K562 (cell line): ENCODE measurements around the gene SCNN1B. TPM values are rescaled to one million over a fixed set of nuclear protein-coding genes. Genes with fewer than 3 reads are reported as not detected.

Source experiments
- ATAC-seq: fragments of 200-7000 bp; cut with Tn5 transposase; 3 replicates; pipeline ENCODE4 v1.9.1; 2020; ENCODE audit warnings: moderate library complexity
- BruUV-seq: library from RNA; stranded (reverse); fragments of 400-500 nt; replicated peaks from 2 replicates; lab custom pipeline; 2021; lab: Mats Ljungman, UMichigan
- CTCF ChIA-PET: fragments of 300-600 bp; formaldehyde crosslinking; extraction: SDS; loops from one replicate; lab custom pipeline; 2021; ENCODE audit warnings: low intra/inter-chr PET ratio; lab: Yijun Ruan, JAX
- POLR2A ChIA-PET: fragments of 300-600, 350-650 bp; sonication (Branson Sonifier 250); formaldehyde crosslinking; extraction: SDS; loops from one replicate; lab custom pipeline; 2021; ENCODE audit warnings: antibody characterized with exemption, inconsistent platforms; lab: Yijun Ruan, JAX
- DNase-seq, 4 experiments: peaks; one replicate each; pipeline versions ENCODE4 v3.0.0 to v3.0.0-alpha.2; 2011 to 2018; ENCODE audit warnings: low spot score in 3 of 4, mixed read lengths in 3 of 4; ENCODE audit errors: extremely low read depth in 1 of 4
- FAIRE-seq: peaks from 2 replicates; lab custom pipeline; 2011; peaks lifted over from hg19 to GRCh38; lab: Jason Lieb, UNC
- H2AFZ ChIP-seq: 2 replicates; pipeline ENCODE4 v1.6.0; 2011; ENCODE audit warnings: low read depth, low read length, control low read depth, inconsistent platforms
- H3K27ac ChIP-seq: fragments of 200-600 bp; 3 replicates; pipeline ENCODE4 v1.8.0; 2011; ENCODE audit warnings: low read depth, mild to moderate bottlenecking, control low read depth, inconsistent platforms, low read length, moderate library complexity, mixed read lengths; ENCODE audit errors: extremely low read depth
- H3K27me3 ChIP-seq, 2 experiments: fragments of 300-600 bp in 1 of 2; 2 replicates in 1 of 2; 3 replicates in 1 of 2; pipeline versions ENCODE4 v1.6.0 to v1.8.0; 2011; ENCODE audit warnings: inconsistent platforms in 2 of 2, low read length in 2 of 2, mild to moderate bottlenecking in 1 of 2, mixed read lengths in 1 of 2, moderate library complexity in 1 of 2; ENCODE audit not compliant: control insufficient read depth in 2 of 2, insufficient read depth in 2 of 2
- H3K36me3 ChIP-seq: fragments of 300-600 bp; 3 replicates; pipeline ENCODE4 v1.8.0; 2011; ENCODE audit warnings: mild to moderate bottlenecking, low read length, inconsistent platforms; ENCODE audit not compliant: control insufficient read depth, insufficient read depth
- H3K4me1 ChIP-seq, 2 experiments: fragments of 200-600 bp in 1 of 2; replicated peaks in 1 of 2; 2 replicates in 1 of 2; 3 replicates in 1 of 2; pipeline versions ENCODE4 v1.5.1 to v1.8.0; 2011; ENCODE audit warnings: inconsistent platforms in 2 of 2, low read length in 2 of 2, mild to moderate bottlenecking in 1 of 2, mixed read lengths in 1 of 2, moderate library complexity in 1 of 2; ENCODE audit not compliant: control insufficient read depth in 2 of 2, insufficient read depth in 2 of 2
- H3K4me2 ChIP-seq: 2 replicates; pipeline ENCODE4 v1.6.1; 2011; ENCODE audit warnings: low read length, control low read depth, inconsistent platforms, mixed read lengths; ENCODE audit not compliant: insufficient read depth
- H3K4me3 ChIP-seq: fragments of 200-600 bp; sonication (generic), shearing (Covaris generic); 2 replicates; pipeline ENCODE4 v1.5.1; 2016; ENCODE audit warnings: control low read depth, inconsistent platforms
- H3K79me2 ChIP-seq: fragments of 200-600 bp; 3 replicates; pipeline ENCODE4 v1.8.0; 2011; ENCODE audit warnings: low read length, inconsistent platforms; ENCODE audit not compliant: control insufficient read depth, insufficient read depth
- H3K9ac ChIP-seq, 2 experiments: 2 replicates each; pipeline versions ENCODE4 v1.6.0 to v1.6.1; 2011; ENCODE audit warnings: low read depth in 2 of 2, low read length in 2 of 2, control low read depth in 1 of 2, inconsistent platforms in 1 of 2, mild to moderate bottlenecking in 1 of 2, mixed read lengths in 1 of 2; ENCODE audit not compliant: insufficient read depth in 1 of 2
- H3K9me1 ChIP-seq: one replicate; pipeline ENCODE4 v1.6.0; 2011; ENCODE audit warnings: inconsistent platforms, mild to moderate bottlenecking, low read length, moderate library complexity; ENCODE audit not compliant: control insufficient read depth, insufficient read depth
- H3K9me3 ChIP-seq: replicated peaks from 2 replicates; pipeline ENCODE4 v1.5.1; 2011; ENCODE audit warnings: low read depth, low read length, inconsistent platforms; ENCODE audit not compliant: control insufficient read depth, insufficient read depth
- H4K20me1 ChIP-seq: replicated peaks from 2 replicates; pipeline ENCODE4 v1.6.1; 2011; ENCODE audit warnings: low read length, inconsistent platforms, mixed read lengths; ENCODE audit not compliant: control insufficient read depth, insufficient read depth
- CHD1 ChIP-seq: fragments of 200-600 bp; sonication (generic); IDR thresholded peaks from one replicate; pipeline ENCODE4 v1.6.1; 2012; ENCODE audit warnings: mild to moderate bottlenecking, moderate library complexity, low read length, inconsistent platforms
- EHMT2 ChIP-seq: fragments of 450-650 bp; IDR thresholded peaks from 2 replicates; pipeline ENCODE4 v1.6.1; 2018; ENCODE audit warnings: antibody characterized with exemption
- KLF1 ChIP-seq: fragments of 450-650 bp; IDR thresholded peaks from 2 replicates; pipeline ENCODE4 v1.6.1; 2016; ENCODE audit warnings: missing genetic modification characterization, missing compliant biosample characterization
- PML ChIP-seq: IDR thresholded peaks from 2 replicates; pipeline ENCODE4 v1.6.1; 2012; ENCODE audit warnings: low read length, inconsistent platforms
- RAD21 ChIP-seq, 2 experiments: fragments of 250-450 bp in 1 of 2; fragments of 450-650 bp in 1 of 2; sonication (Bioruptor Pico) in 1 of 2; formaldehyde crosslinking in 1 of 2; IDR thresholded peaks in 1 of 2; conservative IDR thresholded peaks in 1 of 2; 2 replicates each; pipeline versions ENCODE4 v1.4.0 to v1.8.0; 2020 to 2022; ENCODE audit warnings: mild to moderate bottlenecking in 2 of 2, moderate library complexity in 1 of 2
- ZNF143 ChIP-seq: sonication (generic); formaldehyde crosslinking; IDR thresholded peaks from 2 replicates; pipeline ENCODE4 v1.9.0; 2022; ENCODE audit warnings: mild to moderate bottlenecking, missing genetic modification reagents
- ZNF699 ChIP-seq: fragments of 250-450 bp; sonication (Bioruptor Pico); IDR thresholded peaks from 2 replicates; pipeline ENCODE4 v1.8.0; 2021; ENCODE audit warnings: mild to moderate bottlenecking, moderate library complexity; ENCODE audit not compliant: insufficient replicate concordance
- WGBS: fragments of 100-300 bp; shearing (Covaris generic); methylation state at CpG from one replicate; pipeline ENCODE4 v1.1.6; 2016; ENCODE audit warnings: low coverage, mixed read lengths; ENCODE audit not compliant: insufficient coverage; ENCODE audit errors: missing lambda C conversion rate; 5-methylcytosine and 5-hydroxymethylcytosine counted together
- in situ Hi-C: fragments of 300-500 bp; cut with MboI; formaldehyde crosslinking; loops from 4 replicates; pipeline ENCODE4 v1.15.0; 2018; ENCODE audit warnings: inconsistent platforms, mixed read lengths
- intact Hi-C: fragments of 100-400 bp; cut with micrococcal nuclease; formaldehyde crosslinking; loops from 2 replicates; pipeline ENCODE4 v1.14.2; 2022
- polyA plus RNA-seq, 8 experiments: library from polyadenylated mRNA; depleted of rRNA in 4 of 8; stranded (reverse) in 5 of 8; unstranded in 3 of 8; fragments of >200 nt; fragmentation: Nextera tagmentation in 2 of 8; fragmentation: Illumina TruSeq in 1 of 8; extraction: Ambion mirVana in 2 of 8; extraction: Trizol in 1 of 8; gene quantifications; 2 replicates each; pipeline versions ENCODE4 v1.2.1 to v1.2.3, GENCODE V29; 2011 to 2014; ENCODE audit warnings: inconsistent platforms in 1 of 8, missing spikeins in 1 of 8
- total RNA-seq, 7 experiments: library from RNA; depleted of rRNA in 6 of 7; stranded (reverse); fragments of >200 nt in 6 of 7; fragmentation: Illumina TruSeq in 2 of 7; extraction: Trizol in 2 of 7; gene quantifications; 2 replicates each; pipeline versions ENCODE4 v1.2.1 to v1.2.3, GENCODE V29; 2011 to 2021; ENCODE audit warnings: low replicate concordance in 1 of 7
- TF ChIP-seq, protein P1 (sequence below): fragments of 450-650 bp; formaldehyde crosslinking; IDR thresholded peaks from 2 replicates; pipeline ENCODE4 v1.4.0; 2022; ENCODE audit warnings: mild to moderate bottlenecking, moderate library complexity
- TF ChIP-seq, protein P2 (sequence below): fragments of 200-800 bp; sonication (Bioruptor generic); IDR thresholded peaks from 2 replicates; pipeline ENCODE4 v1.6.1; 2017; ENCODE audit warnings: missing genetic modification characterization, missing compliant biosample characterization
- TF ChIP-seq, protein P3 (sequence below): sonication (generic); formaldehyde crosslinking; IDR thresholded peaks from 2 replicates; pipeline ENCODE4 v1.8.0; 2022; ENCODE audit warnings: missing genetic modification reagents, mild to moderate bottlenecking, borderline replicate concordance

SCNN1B gene
- total and polyA plus RNA-seq, 9 of the 15 experiments (the other 6 are each of a cell fraction or from before 2014, with no cell fraction given) = not detected

DNA sequence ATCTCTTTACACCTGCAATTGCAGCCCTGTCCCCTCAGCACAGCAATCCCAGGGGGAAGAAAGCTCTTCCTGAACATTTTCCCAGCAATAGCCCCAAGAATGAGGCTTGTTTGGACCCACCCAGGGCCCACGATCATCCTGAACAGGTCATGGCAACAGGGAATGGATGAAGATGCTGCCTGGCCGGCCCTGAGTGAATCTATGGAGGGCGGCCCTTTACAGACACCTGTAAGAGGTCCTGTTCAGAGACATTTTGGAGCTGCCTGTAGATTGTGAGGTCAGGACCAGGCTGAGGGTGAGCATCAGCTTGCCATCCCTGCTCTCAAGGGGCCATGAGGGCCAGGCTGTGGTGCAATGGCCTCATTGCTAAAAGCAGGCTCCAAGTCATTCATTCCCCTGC is 81.8 kb downstream of the SCNN1B start:
- in situ Hi-C loops (no loop called here), intact Hi-C loops (no loop called here)
- Histone ChIP-seq H4K20me1 (peaks cover 8% of the 10 kb centered on the region), H3K4me1 (peaks cover 0 to 5% of the 10 kb centered on the region in 2 experiments; a peak in 2 of 5 replicates), H3K9me3 (no peaks in the 10 kb centered on the region), H3K9me1 (peaks cover 4% of the 10 kb centered on the region), H2AFZ (no peak overlapping the region), H3K9ac (no peak overlapping the region), H3K36me3 (peaks cover 3% of the 10 kb centered on the region; the same call in 1 of the 3 replicates), H3K27me3 (peaks cover 4 to 30% of the 10 kb centered on the region in 2 experiments; a peak in 4 of 5 replicates), H3K4me3 (no peak overlapping the region), H3K27ac (no peak overlapping the region), H3K79me2 (no peaks in the 10 kb centered on the region), H3K4me2 (no peak overlapping the region)
- POLR2A ChIA-PET = interaction anchor here (0.8 to 1.5 kb wide), 2 partner anchors 26 to 47 kb away, joined by 3 read pairs; no protein-coding TSS in a partner anchor
- WGBS = 8% methylated on average over 3 of the region's 3 CpGs
- DNase-seq = no peak
- no peak for FAIRE-seq
- BruUV-seq = no TSS peak
- TF ChIP-seq ZNF143 (no peak), RAD21 (CRISPR knock-in tag; conservative IDR thresholded peaks at IDR 0.05 in 1 of 2, IDR thresholded peaks at IDR 0.05 in 1 of 2) (no peak), KLF1 (tag) (no peak), ZNF699 (CRISPR knock-in tag) (no peak)
- ATAC-seq = no peak
- CTCF ChIA-PET = no interaction called here

DNA sequence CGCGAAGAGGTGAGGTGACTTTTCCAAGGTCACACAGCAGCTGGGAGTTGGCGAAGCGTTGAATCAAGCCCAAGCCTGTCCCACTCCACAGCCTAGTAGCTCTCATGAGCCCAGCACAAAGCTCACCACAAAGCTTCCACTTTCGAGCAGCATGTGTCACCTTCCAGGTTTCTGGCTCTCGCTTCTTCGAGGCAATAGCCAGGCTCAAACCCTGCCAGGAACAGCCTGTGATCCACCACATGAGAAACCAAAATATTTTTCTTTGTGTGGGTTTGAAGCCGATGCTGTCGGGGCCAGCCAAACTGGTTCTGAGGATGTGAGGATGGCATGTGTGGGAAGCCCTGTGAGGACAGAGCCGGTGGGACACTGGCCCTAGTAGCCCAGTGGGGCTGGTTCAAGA is 82.8 kb downstream of the SCNN1B start:
- no peaks in the 10 kb centered on the region for H3K79me2 ChIP-seq
- 40% methylated on average over 10 of the region's 10 CpGs for WGBS
- ChIA-PET POLR2A (interaction anchor here (1.5 kb wide), 1 partner anchor 48 kb away, joined by 3 read pairs; no protein-coding TSS in a partner anchor), CTCF (no interaction called here)
- peaks cover 5% of the 10 kb centered on the region; the same call in 1 of the 3 replicates for H3K36me3 ChIP-seq
- no peak overlapping the region for H3K4me3 ChIP-seq
- no TSS peak for BruUV-seq
- H3K9me3 ChIP-seq = no peaks in the 10 kb centered on the region
- TF ChIP-seq CHD1 = no peak
- no peak for TF ChIP-seq PML
- no peak for TF ChIP-seq EHMT2
- TF ChIP-seq, protein P1, sequence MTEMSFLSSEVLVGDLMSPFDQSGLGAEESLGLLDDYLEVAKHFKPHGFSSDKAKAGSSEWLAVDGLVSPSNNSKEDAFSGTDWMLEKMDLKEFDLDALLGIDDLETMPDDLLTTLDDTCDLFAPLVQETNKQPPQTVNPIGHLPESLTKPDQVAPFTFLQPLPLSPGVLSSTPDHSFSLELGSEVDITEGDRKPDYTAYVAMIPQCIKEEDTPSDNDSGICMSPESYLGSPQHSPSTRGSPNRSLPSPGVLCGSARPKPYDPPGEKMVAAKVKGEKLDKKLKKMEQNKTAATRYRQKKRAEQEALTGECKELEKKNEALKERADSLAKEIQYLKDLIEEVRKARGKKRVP = no peak
- TF ChIP-seq, protein P2, sequence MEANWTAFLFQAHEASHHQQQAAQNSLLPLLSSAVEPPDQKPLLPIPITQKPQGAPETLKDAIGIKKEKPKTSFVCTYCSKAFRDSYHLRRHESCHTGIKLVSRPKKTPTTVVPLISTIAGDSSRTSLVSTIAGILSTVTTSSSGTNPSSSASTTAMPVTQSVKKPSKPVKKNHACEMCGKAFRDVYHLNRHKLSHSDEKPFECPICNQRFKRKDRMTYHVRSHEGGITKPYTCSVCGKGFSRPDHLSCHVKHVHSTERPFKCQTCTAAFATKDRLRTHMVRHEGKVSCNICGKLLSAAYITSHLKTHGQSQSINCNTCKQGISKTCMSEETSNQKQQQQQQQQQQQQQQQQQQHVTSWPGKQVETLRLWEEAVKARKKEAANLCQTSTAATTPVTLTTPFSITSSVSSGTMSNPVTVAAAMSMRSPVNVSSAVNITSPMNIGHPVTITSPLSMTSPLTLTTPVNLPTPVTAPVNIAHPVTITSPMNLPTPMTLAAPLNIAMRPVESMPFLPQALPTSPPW = no peak
- TF ChIP-seq, protein P3, sequence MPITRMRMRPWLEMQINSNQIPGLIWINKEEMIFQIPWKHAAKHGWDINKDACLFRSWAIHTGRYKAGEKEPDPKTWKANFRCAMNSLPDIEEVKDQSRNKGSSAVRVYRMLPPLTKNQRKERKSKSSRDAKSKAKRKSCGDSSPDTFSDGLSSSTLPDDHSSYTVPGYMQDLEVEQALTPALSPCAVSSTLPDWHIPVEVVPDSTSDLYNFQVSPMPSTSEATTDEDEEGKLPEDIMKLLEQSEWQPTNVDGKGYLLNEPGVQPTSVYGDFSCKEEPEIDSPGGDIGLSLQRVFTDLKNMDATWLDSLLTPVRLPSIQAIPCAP = no peak
- H3K27me3 ChIP-seq = peaks cover 4 to 20% of the 10 kb centered on the region in 2 experiments; a peak in 3 of 5 replicates
- DNase-seq (no peak), FAIRE-seq (no peak), ATAC-seq (no peak)
- H2AFZ ChIP-seq = no peak overlapping the region
- in situ Hi-C loops (no loop called here), intact Hi-C loops (no loop called here)
- no peak overlapping the region for H3K9ac ChIP-seq
- H3K4me2 ChIP-seq = no peak overlapping the region
- H3K9me1 ChIP-seq = peaks cover 4% of the 10 kb centered on the region
- peaks cover 0 to 5% of the 10 kb centered on the region in 2 experiments; a peak in 2 of 5 replicates for H3K4me1 ChIP-seq
- H3K27ac ChIP-seq = no peak overlapping the region
- peaks cover 4% of the 10 kb centered on the region for H4K20me1 ChIP-seq
